ENCODE measurements around the gene ADIG.

Gene ADIG

DNA sequence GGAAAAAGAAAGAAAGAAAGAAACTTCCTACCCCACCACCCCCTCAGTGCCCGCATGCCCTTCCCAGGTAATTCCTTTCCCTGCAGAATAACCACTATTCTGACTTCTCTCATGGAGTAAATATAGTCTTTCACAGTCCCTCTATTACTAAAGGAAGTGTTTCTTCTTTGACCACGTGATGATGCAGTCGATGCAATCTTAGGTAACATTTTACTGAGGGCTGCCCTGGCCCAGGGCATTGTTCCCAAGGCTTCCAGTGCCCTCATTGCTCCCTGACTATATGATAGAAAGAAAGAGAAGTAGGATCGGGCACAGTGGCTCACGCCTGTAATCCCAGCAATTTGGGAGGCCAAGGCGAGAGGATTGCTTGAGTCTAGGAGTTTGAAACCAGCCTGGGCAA lies 49.7 kb downstream of the ADIG start:
- DNase-seq (ENCODE audit: low read depth in 2 of 2, low spot score in 1 of 2): no peak

DNA sequence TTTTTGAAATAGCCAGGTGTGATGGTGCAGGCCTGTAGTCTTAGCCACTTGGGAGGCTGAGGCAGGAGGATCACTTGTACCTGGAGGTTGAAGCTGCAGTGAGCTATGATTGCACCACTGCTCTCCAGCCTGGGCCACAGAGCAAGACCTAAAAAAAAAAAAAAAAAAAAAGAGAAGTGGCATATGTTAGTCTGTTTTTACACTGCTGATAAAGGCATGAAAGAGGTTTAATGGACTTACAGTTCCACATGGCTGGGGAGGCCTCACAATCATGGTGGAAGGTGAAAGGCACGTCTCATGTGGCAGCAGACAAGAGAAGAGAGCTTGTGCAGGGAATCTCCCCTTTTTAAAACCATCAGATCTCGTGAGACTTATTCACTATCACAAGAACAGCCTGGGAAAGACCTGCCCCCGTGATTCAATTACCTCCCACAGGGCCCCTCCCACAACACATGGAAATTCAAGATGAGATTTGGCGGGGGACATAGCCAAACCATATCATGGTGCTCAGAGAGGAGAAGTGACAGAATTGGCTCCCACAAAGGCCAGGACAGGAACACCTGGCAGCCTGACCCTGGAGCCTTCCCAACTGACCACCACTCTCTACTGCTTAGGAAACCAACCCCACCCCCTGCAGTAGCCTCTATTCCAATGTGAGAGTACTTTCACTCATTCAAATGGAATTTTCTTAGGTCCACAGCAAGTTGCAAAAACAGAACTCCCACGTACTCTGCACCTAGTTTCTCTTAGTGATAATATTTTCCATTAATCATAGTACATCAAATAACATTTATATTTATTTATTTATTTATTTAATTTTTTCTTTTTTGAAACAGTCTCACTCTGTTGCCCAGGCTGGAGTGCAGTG lies 50.4 kb downstream of the ADIG start:
- DNase-seq (ENCODE audit: low read depth in 2 of 2, low spot score in 1 of 2): no peak

- peak in 1 of 2 donors; percentile 19 for DNase-seq (ENCODE audit: low read depth in 2 of 2, low spot score in 1 of 2)
Observed at GRCh38 chr20:38633577-38634093, 52.6 kb downstream of the ADIG start.

DNA sequence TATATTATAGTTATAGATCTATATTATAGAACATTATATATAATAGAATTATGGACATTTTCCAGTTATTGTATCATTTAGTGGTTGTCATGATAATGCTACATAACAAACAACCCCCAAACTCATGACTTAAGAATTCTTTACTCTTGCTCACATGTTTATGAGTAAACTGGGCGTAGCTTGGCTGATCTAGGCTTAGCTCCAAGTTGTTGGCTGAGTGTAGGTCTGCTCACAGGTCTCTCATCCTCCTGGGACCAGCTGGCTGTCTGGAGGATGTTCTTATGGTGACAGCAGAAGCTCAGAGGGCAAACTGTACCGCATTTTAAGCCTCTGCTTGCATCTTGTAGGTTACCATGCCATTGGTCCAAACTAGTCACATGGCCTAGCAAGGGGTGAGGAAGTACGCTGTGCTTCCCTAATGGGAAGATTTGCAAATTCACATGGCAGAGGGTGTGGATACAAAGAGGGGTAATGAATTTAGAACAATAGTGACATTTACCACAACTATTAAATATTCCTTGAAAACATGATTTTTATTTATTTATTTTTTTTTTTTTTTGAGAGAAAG lies 54.8 kb downstream of the ADIG start:
- DNase-seq (ENCODE audit: low read depth in 2 of 2, low spot score in 1 of 2): no peak
